T-helper 2 cell treated with Interferon-gamma antibody and Interleukin-4, amounts not matched to agents 5 μg/mL and 100 μg/mL, for 36 hours (primary cell): ENCODE measurements around the gene UCHL5.
"Not testable (repeated sequence)": the region's sequence is repeated elsewhere in the genome, so short reads cannot be mapped to it uniquely, and the experiment has no call there.

ENCODE experiments used
- DNase-seq: peaks from one replicate; pipeline ENCODE4 v3.0.0; 2021; ENCODE audit warnings: low spot score
- H3K27ac Mint-ChIP-seq: one replicate; pipeline ENCODE4 v1.8.0; 2021; ENCODE audit warnings: mild to moderate bottlenecking, mixed read lengths
- H3K27me3 Mint-ChIP-seq: one replicate; pipeline ENCODE4 v1.8.0; 2021; ENCODE audit warnings: low read depth, mixed read lengths
- H3K36me3 Mint-ChIP-seq: one replicate; pipeline ENCODE4 v1.8.0; 2021; ENCODE audit warnings: low read depth, mixed read lengths
- H3K4me1 Mint-ChIP-seq: one replicate; pipeline ENCODE4 v1.8.0; 2021; ENCODE audit warnings: low read depth, mixed read lengths
- H3K4me3 Mint-ChIP-seq: one replicate; pipeline ENCODE4 v1.8.0; 2022; ENCODE audit warnings: mild to moderate bottlenecking, moderate library complexity, mixed read lengths
- H3K9me3 Mint-ChIP-seq: one replicate; pipeline ENCODE4 v1.8.0; 2021; ENCODE audit warnings: mixed read lengths

Gene UCHL5

DNA sequence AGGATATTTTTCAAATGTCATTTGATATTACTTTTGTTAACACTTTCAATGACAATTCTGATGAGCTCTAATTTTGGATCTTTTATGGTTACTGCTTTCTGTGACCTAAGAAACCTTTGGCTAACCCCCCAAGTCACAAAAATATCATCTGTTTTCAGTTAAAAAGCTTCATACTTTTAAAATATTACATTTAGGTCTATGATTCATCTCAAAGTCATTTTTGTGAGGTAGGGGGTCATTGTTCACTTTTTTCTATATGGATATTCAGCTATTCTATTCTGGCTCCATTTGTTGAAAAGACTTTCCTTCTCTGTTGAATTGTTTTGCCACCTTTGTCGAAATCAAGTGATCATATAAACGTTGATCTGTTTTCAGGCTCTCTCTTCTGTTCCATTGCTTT lies 44.8 kb downstream of the UCHL5 start:
- H3K27me3 Mint-ChIP-seq = no peaks in the 10 kb centered on the region
- peaks cover 5% of the 10 kb centered on the region for H3K36me3 Mint-ChIP-seq
- H3K4me3 Mint-ChIP-seq = no peak overlapping the region
- no peaks in the 10 kb centered on the region for H3K4me1 Mint-ChIP-seq
- H3K9me3 Mint-ChIP-seq = no peaks in the 10 kb centered on the region
- DNase-seq = no peak
- no peak overlapping the region for H3K27ac Mint-ChIP-seq

GRCh38 chr1:193013707-193014106 lies 45.5 kb downstream of the UCHL5 start:
- H3K4me3 Mint-ChIP-seq = no peak overlapping the region
- no peaks in the 10 kb centered on the region for H3K4me1 Mint-ChIP-seq
- H3K27ac Mint-ChIP-seq = no peak overlapping the region
- no peak for DNase-seq
- H3K36me3 Mint-ChIP-seq = peaks cover 5% of the 10 kb centered on the region
- no peaks in the 10 kb centered on the region for H3K9me3 Mint-ChIP-seq
- H3K27me3 Mint-ChIP-seq = no peaks in the 10 kb centered on the region

DNA sequence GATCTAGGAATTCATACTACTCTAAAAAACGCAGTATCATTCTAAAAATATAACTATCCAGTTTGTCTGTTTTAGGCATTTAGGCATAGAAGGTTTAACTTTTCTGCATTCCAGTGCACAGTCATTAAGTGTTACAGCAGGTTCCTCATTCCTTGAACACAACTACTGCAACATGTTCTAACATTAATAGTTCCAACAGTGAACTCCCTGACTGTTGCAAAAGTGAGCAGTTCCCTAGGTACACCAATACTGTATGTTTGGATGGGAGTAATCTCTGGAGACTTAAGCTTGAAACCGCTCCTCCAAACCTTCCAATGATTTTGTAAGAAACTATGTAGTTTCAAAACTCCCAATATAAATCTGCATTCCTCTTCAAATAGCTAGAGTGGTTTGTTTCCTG lies 46.2 kb downstream of the UCHL5 start:
- DNase-seq = no peak
- peaks cover 5% of the 10 kb centered on the region for H3K36me3 Mint-ChIP-seq
- no peak overlapping the region for H3K4me3 Mint-ChIP-seq
- H3K27me3 Mint-ChIP-seq = no peaks in the 10 kb centered on the region
- H3K9me3 Mint-ChIP-seq = no peaks in the 10 kb centered on the region
- H3K27ac Mint-ChIP-seq = no peak overlapping the region
- H3K4me1 Mint-ChIP-seq = no peaks in the 10 kb centered on the region

DNA sequence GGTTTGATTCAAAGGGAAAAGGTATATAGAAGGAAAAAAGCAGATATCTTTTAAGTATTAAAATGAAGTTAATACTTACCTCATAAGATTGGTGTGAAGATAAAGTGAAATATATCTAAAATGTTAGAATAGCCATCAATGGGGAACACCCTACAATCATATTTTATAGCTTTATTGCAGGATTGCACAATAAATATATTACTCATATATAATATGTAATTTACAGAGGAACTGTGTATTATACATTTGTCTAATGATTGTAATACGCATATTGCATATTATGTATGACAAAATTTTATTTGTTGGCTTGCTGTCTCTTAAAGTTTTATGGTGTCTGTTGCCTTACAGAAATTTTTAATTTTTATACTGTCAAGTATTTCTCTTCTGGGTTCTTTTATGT lies 47.8 kb downstream of the UCHL5 start:
- H3K4me3 Mint-ChIP-seq = no peak overlapping the region
- H3K27me3 Mint-ChIP-seq = no peaks in the 10 kb centered on the region
- H3K27ac Mint-ChIP-seq = no peak overlapping the region
- DNase-seq = no peak
- peaks cover 7% of the 10 kb centered on the region for H3K36me3 Mint-ChIP-seq
- no peaks in the 10 kb centered on the region for H3K4me1 Mint-ChIP-seq
- peaks cover 1% of the 10 kb centered on the region for H3K9me3 Mint-ChIP-seq

DNA sequence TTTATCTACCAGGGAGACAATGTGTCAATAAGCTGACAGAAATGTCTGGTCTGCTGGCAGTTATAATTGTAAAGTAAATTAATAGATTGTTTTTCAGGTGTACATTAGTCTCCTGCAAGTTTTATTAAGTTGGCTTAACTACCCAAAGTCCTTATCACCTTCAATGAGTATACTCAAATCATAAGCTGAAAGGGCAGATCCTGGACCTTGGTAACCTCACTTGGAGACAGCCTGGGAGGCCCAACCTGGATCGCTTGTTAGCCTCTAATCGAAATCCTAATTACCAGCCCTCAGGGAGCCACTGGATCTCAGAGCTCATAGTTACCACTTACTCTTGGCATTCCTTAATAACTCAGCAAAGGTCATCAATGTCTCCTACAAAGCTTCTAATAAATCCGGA lies 49.7 kb downstream of the UCHL5 start:
- Mint-ChIP-seq H3K9me3 (peaks cover 11% of the 10 kb centered on the region), H3K36me3 (peaks cover 11% of the 10 kb centered on the region), H3K27me3 (no peaks in the 10 kb centered on the region), H3K4me1 (no peaks in the 10 kb centered on the region), H3K27ac (no peak overlapping the region), H3K4me3 (no peak overlapping the region)
- no peak for DNase-seq

- peaks cover 5% of the 10 kb centered on the region for H3K4me1 Mint-ChIP-seq
- no peak overlapping the region for H3K27ac Mint-ChIP-seq
- H3K9me3 Mint-ChIP-seq = peaks cover 12% of the 10 kb centered on the region
- H3K36me3 Mint-ChIP-seq = peaks cover 33% of the 10 kb centered on the region
- H3K27me3 Mint-ChIP-seq = no peaks in the 10 kb centered on the region
- no peak for DNase-seq
- H3K4me3 Mint-ChIP-seq = no peak overlapping the region
These were observed 53.4 kb downstream of the UCHL5 start for GRCh38 chr1:193005785-193006184.

DNA sequence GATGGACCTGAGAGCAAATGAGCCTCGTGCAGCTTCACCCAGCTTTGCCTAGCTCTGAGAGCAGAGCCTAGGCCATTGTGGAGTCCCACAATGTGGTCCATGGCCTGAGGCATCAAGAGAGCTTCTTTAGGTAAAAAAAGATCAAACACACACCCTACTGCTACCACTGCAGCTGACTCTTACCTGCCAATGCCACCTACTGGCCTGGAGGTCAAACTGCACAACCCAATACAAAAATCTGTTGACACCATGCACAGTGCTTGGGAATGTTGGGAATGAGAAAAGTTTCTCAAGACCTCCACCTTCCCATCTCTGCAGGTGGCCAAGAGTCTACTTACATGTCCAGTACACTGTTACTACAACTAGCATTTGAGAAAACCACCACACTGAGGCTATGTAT lies 60.6 kb downstream of the UCHL5 start:
- peaks cover 10% of the 10 kb centered on the region for H3K4me1 Mint-ChIP-seq
- H3K27me3 Mint-ChIP-seq = no peaks in the 10 kb centered on the region
- no peak overlapping the region for H3K4me3 Mint-ChIP-seq
- peaks cover 14% of the 10 kb centered on the region for H3K9me3 Mint-ChIP-seq
- DNase-seq = no peak
- H3K27ac Mint-ChIP-seq = no peak overlapping the region
- H3K36me3 Mint-ChIP-seq = peaks cover 61% of the 10 kb centered on the region

DNA sequence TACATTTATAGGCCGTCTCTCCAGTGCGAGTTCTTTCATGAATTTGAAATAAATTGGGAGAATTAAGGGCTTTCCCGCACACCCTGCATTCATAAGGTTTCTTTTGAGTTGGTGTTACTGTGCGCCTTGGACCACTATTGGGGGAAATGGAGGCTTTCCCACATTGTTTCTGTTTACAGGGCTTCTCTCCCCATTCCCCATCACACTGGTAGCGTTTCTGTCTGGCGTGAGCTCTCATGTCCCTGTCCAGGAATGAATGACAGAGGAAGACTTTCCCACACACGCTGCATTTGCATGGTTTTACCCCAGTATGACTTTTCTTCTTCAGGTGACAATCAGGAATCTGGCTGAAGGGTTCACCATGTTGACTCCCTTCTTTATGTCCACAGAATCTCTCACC lies 65.0 kb downstream of the UCHL5 start:
- no peak for DNase-seq

GRCh38 chr1:192993426-192994085 lies 65.6 kb downstream of the UCHL5 start:
- no peak overlapping the region for H3K4me3 Mint-ChIP-seq
- peaks cover 2% of the 10 kb centered on the region for H3K4me1 Mint-ChIP-seq
- H3K27me3 Mint-ChIP-seq = no peaks in the 10 kb centered on the region
- no peak overlapping the region for H3K27ac Mint-ChIP-seq
- peaks cover 31% of the 10 kb centered on the region for H3K36me3 Mint-ChIP-seq
- DNase-seq = no peak
- H3K9me3 Mint-ChIP-seq = peaks cover 11% of the 10 kb centered on the region

More for the DNA sequence above, 65.0 kb downstream of the UCHL5 start:
- Mint-ChIP-seq H3K9me3 (peaks cover 16% of the 10 kb centered on the region), H3K4me1 (peaks cover 2% of the 10 kb centered on the region), H3K27me3 (no peaks in the 10 kb centered on the region), H3K36me3 (peaks cover 37% of the 10 kb centered on the region), H3K4me3 (no peak overlapping the region), H3K27ac (no peak overlapping the region)

DNA sequence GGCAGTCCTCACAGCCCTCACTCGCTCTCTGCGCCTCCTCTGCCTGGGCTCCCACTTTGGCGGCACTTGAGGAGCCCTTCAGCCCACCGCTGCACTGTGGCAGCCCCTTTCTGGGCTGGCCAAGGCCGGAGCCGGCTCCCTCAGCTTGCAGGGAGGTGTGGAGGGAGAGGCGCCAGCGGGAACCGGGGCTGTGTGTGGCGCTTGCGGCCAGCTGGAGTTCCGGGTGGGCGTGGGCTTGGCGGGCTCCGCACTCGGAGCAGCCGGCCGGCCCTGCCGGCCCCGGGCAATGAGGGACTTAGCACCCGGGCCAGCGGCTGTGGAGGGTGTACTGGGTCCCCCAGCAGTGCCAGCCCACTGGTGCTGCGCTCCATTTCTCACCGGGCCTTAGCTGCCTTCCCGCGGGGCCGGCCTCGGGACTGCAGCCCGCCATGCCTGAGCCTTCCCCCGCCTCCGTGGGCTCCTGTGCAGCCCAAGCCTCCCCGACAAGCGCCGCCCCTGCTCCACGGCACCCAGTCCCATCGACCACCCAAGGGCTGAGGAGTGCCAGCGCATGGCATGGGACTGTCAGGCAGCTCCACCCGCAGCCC lies 72.3 kb downstream of the UCHL5 start:
- not testable (repeated sequence) for H3K36me3 Mint-ChIP-seq, H3K9me3 Mint-ChIP-seq, H3K27ac Mint-ChIP-seq, DNase-seq, H3K27me3 Mint-ChIP-seq, H3K4me3 Mint-ChIP-seq
- H3K4me1 Mint-ChIP-seq = peaks cover 19% of the 10 kb centered on the region

GRCh38 chr1:192986110-192986747 lies 72.9 kb downstream of the UCHL5 start:
- H3K27ac Mint-ChIP-seq = no peak overlapping the region
- no peak overlapping the region for H3K4me3 Mint-ChIP-seq
- peaks cover 19% of the 10 kb centered on the region for H3K4me1 Mint-ChIP-seq

DNA sequence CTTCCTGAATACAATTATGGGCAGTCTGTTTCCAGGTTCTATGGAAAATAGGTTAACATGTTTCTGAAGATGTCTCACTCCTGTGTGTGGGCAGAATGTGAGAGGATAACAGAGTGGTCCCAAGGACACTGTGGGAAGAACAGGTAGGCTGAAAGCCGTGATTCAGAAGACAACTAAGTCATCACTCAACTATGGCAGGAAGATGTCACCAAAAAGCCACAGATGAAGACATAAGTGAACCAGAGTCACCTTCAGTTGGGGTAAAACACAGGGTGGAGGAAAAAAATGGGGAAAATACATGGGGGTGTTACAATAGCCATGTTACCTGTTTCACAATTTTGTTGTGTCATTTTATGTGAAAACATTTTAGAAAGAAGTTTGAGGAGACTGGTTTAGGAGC lies 75.1 kb downstream of the UCHL5 start:
- peaks cover 4% of the 10 kb centered on the region for H3K36me3 Mint-ChIP-seq
- no peaks in the 10 kb centered on the region for H3K27me3 Mint-ChIP-seq
- H3K27ac Mint-ChIP-seq = no peak overlapping the region
- no peak overlapping the region for H3K4me3 Mint-ChIP-seq
- H3K4me1 Mint-ChIP-seq = peaks cover 19% of the 10 kb centered on the region
- peak; percentile 37 for DNase-seq
- H3K9me3 Mint-ChIP-seq = no peaks in the 10 kb centered on the region

More at GRCh38 chr1:192986110-192986747, 72.9 kb downstream of the UCHL5 start:
- peaks cover 4% of the 10 kb centered on the region for H3K36me3 Mint-ChIP-seq
- DNase-seq = peak; percentile 60
- no peaks in the 10 kb centered on the region for H3K27me3 Mint-ChIP-seq
- no peaks in the 10 kb centered on the region for H3K9me3 Mint-ChIP-seq

GRCh38 chr1:192983349-192983980 lies 75.7 kb downstream of the UCHL5 start:
- no peaks in the 10 kb centered on the region for H3K9me3 Mint-ChIP-seq
- peak overlapping the region; percentile 12 for H3K27ac Mint-ChIP-seq
- H3K4me3 Mint-ChIP-seq = no peak overlapping the region
- DNase-seq = peak; percentile 50
- no peaks in the 10 kb centered on the region for H3K27me3 Mint-ChIP-seq
- peaks cover 4% of the 10 kb centered on the region for H3K36me3 Mint-ChIP-seq
- peaks cover 19% of the 10 kb centered on the region for H3K4me1 Mint-ChIP-seq

DNA sequence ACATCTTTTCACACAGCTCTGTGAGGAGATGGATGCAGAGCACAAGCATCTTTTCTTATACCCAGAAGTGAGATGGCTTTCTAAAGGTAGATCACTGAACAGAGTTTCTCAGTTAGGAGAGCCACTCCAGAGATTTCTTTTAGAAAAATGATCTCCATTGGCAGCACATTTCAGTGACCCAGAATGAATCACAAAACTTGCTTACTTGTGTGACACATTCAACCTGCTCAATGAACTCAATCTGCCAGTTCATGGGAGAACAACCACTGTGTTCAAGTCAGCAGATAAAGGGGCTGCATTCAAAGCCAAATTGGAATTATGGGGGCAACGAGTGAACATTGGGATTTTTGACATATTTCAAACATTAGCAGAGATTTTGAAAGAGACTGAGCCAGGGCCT lies 78.3 kb downstream of the UCHL5 start:
- DNase-seq = no peak
- Mint-ChIP-seq H3K27ac (no peak overlapping the region), H3K4me3 (no peak overlapping the region), H3K36me3 (no peaks in the 10 kb centered on the region), H3K4me1 (peaks cover 19% of the 10 kb centered on the region), H3K27me3 (no peaks in the 10 kb centered on the region), H3K9me3 (no peaks in the 10 kb centered on the region)
